Fibroblast of villous mesenchyme (primary cell): ENCODE results near the gene DNAJC18. TPM values are rescaled to one million over a fixed set of nuclear protein-coding genes. Genes with fewer than 3 reads are reported as not detected.

Experiments used
- DNase-seq: peaks from one replicate; pipeline ENCODE4 v3.0.0-alpha.2; 2010; ENCODE audit warnings: low read depth
- H3K4me3 ChIP-seq: 2 replicates; pipeline ENCODE4 v1.5.1; 2011; ENCODE audit warnings: low read depth, mild to moderate bottlenecking, low read length
- total RNA-seq: library from RNA; depleted of rRNA; stranded (reverse); fragments of >200 nt; gene quantifications from 2 replicates; pipeline ENCODE4 v1.2.3, GENCODE V29; 2012
- TF ChIP-seq, protein P1 (sequence below): IDR thresholded peaks from 2 replicates; pipeline ENCODE4 v1.5.1; 2012; ENCODE audit warnings: low read depth, mild to moderate bottlenecking, low read length; ENCODE audit not compliant: insufficient read depth

Gene DNAJC18
- total RNA-seq, 1 donor: 16.4 TPM

- peak; percentile 60 for DNase-seq
- TF ChIP-seq, protein P1, sequence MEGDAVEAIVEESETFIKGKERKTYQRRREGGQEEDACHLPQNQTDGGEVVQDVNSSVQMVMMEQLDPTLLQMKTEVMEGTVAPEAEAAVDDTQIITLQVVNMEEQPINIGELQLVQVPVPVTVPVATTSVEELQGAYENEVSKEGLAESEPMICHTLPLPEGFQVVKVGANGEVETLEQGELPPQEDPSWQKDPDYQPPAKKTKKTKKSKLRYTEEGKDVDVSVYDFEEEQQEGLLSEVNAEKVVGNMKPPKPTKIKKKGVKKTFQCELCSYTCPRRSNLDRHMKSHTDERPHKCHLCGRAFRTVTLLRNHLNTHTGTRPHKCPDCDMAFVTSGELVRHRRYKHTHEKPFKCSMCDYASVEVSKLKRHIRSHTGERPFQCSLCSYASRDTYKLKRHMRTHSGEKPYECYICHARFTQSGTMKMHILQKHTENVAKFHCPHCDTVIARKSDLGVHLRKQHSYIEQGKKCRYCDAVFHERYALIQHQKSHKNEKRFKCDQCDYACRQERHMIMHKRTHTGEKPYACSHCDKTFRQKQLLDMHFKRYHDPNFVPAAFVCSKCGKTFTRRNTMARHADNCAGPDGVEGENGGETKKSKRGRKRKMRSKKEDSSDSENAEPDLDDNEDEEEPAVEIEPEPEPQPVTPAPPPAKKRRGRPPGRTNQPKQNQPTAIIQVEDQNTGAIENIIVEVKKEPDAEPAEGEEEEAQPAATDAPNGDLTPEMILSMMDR: peak; percentile 24
- H3K4me3 ChIP-seq: peak overlapping the region; percentile 27
These were observed 54.0 kb downstream of the DNAJC18 start for GRCh38 chr5:139385061-139386049.

- TF ChIP-seq, protein P1: no peak
- DNase-seq: no peak
- peak overlapping the region; percentile 27 for H3K4me3 ChIP-seq
These were observed 54.7 kb downstream of the DNAJC18 start for GRCh38 chr5:139384591-139385051.

DNA sequence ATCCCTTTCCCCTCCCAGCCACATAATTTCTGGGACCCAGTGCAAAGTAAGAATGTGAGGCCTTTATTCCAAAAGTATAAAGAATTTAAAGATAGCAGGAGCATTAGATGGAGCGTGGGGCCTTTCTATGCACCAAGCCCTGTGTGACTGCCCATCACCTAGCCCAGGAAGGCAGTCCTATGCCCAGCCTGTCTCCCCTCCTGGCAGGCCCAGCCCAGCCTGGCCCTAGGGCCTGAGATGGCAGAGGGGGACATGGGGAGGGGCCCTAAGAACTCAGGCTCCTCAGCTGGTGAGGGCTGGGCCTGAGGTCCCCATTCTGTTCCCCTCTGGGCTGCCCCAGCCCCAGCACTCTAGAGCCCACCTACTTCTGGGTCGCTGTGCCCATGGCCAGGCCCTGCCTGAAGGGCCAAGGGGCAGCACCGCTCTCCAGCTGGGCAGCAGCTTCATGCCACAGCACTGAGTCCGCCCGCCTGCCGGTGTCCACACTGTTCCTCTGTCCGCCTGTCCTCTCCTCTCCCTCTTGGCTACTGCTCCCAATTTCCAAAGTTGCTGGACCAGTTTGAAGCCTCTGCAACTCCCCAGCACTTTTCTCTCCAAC is 55.2 kb downstream of the DNAJC18 start:
- H3K4me3 ChIP-seq: no peak overlapping the region
- no peak for DNase-seq
- TF ChIP-seq, protein P1: no peak

DNA sequence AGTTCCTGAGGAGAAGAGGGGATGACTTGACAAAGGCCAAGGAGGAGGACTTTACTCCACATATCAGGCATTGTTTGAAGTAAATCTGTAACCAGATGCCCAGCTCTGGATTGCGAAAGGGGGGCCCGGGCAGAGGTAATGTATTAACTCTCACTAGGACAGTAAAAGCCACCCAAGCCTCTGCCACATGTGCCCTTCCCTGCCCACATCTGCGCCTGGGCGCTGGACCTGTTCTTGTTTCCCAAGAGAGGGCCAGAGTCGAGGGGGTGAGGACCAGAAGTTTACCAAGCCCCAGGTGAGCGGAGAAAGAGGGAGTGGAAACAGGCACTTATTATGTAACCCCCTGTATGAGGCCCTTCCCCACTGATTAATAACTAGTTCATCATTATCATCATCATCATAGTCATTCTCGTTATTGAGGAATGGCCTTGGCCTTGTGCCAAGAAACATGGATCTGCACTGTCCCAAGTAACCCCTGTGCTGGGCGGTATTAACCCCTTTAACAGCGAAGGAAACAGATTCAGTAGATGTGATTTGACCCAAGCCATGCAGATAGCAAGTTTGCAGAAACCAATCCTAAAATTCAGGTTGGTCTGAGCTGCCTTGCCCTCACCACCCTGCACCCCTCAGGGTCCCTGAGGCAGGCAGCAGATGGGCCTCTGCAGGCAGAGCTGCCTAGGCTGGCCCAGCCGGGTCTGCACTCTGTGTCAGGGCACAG is 55.9 kb downstream of the DNAJC18 start, which contains the start of gene SLC23A1:
SLC23A1 (minus strand) TSS at position 23 of the 718 bp plus-strand sequence. CDS start 44 bp downstream, outside the sequence.
- H3K4me3 ChIP-seq: no peak within 1 kb of the TSS
- TF ChIP-seq, protein P1: no peak
- peak; percentile 53 for DNase-seq

DNA sequence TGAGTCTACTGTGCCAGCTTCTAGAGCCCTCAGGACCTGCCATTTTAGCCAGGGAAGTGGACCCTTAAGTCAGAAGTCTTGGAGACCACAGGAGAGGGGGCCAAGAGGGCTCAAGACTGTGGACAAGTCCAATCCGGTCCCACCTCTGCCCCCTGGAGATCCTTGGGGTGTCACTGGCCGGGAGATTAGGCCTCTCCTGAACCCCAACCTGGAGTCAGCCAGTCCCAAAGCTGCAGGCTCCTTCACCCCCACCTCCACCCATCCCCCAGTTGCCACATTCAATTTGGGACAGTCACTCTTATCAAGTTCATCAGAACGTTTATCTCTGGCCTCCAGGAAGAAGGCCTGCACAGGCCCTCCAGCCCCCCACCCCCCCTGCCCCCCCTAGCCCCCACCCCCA is 56.5 kb downstream of the DNAJC18 start:
- no peak overlapping the region for H3K4me3 ChIP-seq
- DNase-seq: no peak
- TF ChIP-seq, protein P1: no peak
